C4-2B (cell line): ENCODE results near the gene DNM3.

Experiments used
- H3K27ac ChIP-seq: fragments of 450-650 bp; 2 replicates; pipeline ENCODE4 v1.5.1; 2017
- CTCF ChIP-seq: fragments of 450-650 bp; conservative IDR thresholded peaks from 2 replicates; pipeline ENCODE4 v1.5.1; 2017; ENCODE audit warnings: mild to moderate bottlenecking
- ZFX ChIP-seq: fragments of 450-650 bp; IDR thresholded peaks from 2 replicates; pipeline ENCODE4 v1.6.1; 2017

Gene DNM3

GRCh38 chr1:172143384-172144055, 302.2 kb downstream of the DNM3 start:
- no peak overlapping the region for H3K27ac ChIP-seq
- TF ChIP-seq CTCF (no peak), ZFX (no peak)

GRCh38 chr1:172144445-172145061, 303.3 kb downstream of the DNM3 start:
- H3K27ac ChIP-seq, result no peak overlapping the region
- no peak for TF ChIP-seq CTCF
- TF ChIP-seq ZFX, result no peak

GRCh38 chr1:172145231-172145651, 303.9 kb downstream of the DNM3 start:
- no peak overlapping the region for H3K27ac ChIP-seq
- TF ChIP-seq CTCF (no peak), ZFX (no peak)

GRCh38 chr1:172145656-172146055, 304.4 kb downstream of the DNM3 start:
- no peak overlapping the region for H3K27ac ChIP-seq
- TF ChIP-seq ZFX, result no peak
- TF ChIP-seq CTCF, result no peak

- no peak overlapping the region for H3K27ac ChIP-seq
- TF ChIP-seq CTCF, result no peak
- no peak for TF ChIP-seq ZFX
These were observed 305.0 kb downstream of the DNM3 start for GRCh38 chr1:172146141-172146850.

GRCh38 chr1:172147541-172147940, 306.2 kb downstream of the DNM3 start:
- TF ChIP-seq ZFX (no peak), CTCF (no peak)
- no peak overlapping the region for H3K27ac ChIP-seq

GRCh38 chr1:172148213-172148612, 306.9 kb downstream of the DNM3 start:
- TF ChIP-seq ZFX (no peak), CTCF (no peak)
- H3K27ac ChIP-seq, result no peak overlapping the region
